RWPE2 (cell line): ENCODE data around the gene GPX2.

Experiments used
- ATAC-seq: fragments of 200-7000 bp; cut with Tn5 transposase; 3 replicates; pipeline ENCODE4 v1.9.1; 2021; ENCODE audit warnings: low read depth
- DNase-seq: peaks from one replicate; pipeline ENCODE4 v3.0.0-alpha.2; 2020; ENCODE audit warnings: low spot score
- H3K27ac ChIP-seq: fragments of 450-650 bp; 2 replicates; pipeline ENCODE4 v1.5.1; 2017; ENCODE audit warnings: mild to moderate bottlenecking; ENCODE audit not compliant: poor library complexity, severe bottlenecking
- H3K27me3 ChIP-seq: fragments of 250-450 bp; sonication (Bioruptor Pico); 2 replicates; pipeline ENCODE4 v1.5.1; 2021; ENCODE audit warnings: mild to moderate bottlenecking, moderate library complexity; ENCODE audit not compliant: insufficient read depth, poor library complexity, severe bottlenecking
- H3K36me3 ChIP-seq: fragments of 250-450 bp; sonication (Bioruptor Pico); 2 replicates; pipeline ENCODE4 v1.5.1; 2020; ENCODE audit warnings: low read depth, mild to moderate bottlenecking, moderate library complexity
- H3K4me1 ChIP-seq: fragments of 250-450 bp; sonication (Bioruptor Pico); 2 replicates; pipeline ENCODE4 v1.5.1; 2021; ENCODE audit warnings: mild to moderate bottlenecking, moderate library complexity; ENCODE audit not compliant: insufficient read depth, poor library complexity, severe bottlenecking
- H3K4me3 ChIP-seq: fragments of 250-450 bp; sonication (Bioruptor Pico); 2 replicates; pipeline ENCODE4 v1.5.1; 2021; ENCODE audit warnings: mild to moderate bottlenecking, moderate library complexity; ENCODE audit not compliant: severe bottlenecking
- H3K9me3 ChIP-seq: fragments of 250-450 bp; sonication (Bioruptor Pico); 2 replicates; pipeline ENCODE4 v1.5.1; 2021; ENCODE audit warnings: mild to moderate bottlenecking, moderate library complexity; ENCODE audit not compliant: severe bottlenecking
- TF ChIP-seq, protein P1 (sequence below): fragments of 450-650 bp; IDR thresholded peaks from one replicate; pipeline ENCODE4 v1.5.1; 2017; ENCODE audit warnings: mild to moderate bottlenecking, moderate library complexity; ENCODE audit not compliant: poor library complexity, severe bottlenecking

The GPX2 gene

DNA sequence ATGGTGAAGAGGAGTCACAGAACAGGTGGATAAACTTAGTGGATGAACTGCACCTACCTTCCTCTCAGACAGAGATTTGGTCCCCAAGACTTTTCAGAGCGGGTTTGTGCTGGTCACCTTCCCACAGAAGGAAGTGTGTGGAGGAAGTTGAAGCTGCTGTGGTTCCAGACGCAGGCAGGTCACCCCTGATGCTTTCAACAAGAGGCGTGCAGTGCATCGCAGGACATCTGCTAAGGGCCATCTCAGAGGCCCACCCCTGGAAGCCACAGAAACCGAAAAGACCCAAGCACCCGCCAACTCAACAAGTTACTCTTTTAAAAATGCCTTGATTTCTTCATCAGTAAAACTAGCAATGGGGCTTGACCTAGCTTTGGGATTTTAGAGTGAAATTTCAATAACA, 1.0 kb upstream of the GPX2 start:
- Histone ChIP-seq H3K4me3 (no peak overlapping the region), H3K9me3 (no peaks in the 10 kb centered on the region), H3K4me1 (peaks cover 15% of the 10 kb centered on the region), H3K27me3 (no peaks in the 10 kb centered on the region), H3K36me3 (peaks cover 3% of the 10 kb centered on the region; the same call in 1 of the 2 replicates), H3K27ac (no peak overlapping the region)
- no peak for DNase-seq
- TF ChIP-seq, protein P1, sequence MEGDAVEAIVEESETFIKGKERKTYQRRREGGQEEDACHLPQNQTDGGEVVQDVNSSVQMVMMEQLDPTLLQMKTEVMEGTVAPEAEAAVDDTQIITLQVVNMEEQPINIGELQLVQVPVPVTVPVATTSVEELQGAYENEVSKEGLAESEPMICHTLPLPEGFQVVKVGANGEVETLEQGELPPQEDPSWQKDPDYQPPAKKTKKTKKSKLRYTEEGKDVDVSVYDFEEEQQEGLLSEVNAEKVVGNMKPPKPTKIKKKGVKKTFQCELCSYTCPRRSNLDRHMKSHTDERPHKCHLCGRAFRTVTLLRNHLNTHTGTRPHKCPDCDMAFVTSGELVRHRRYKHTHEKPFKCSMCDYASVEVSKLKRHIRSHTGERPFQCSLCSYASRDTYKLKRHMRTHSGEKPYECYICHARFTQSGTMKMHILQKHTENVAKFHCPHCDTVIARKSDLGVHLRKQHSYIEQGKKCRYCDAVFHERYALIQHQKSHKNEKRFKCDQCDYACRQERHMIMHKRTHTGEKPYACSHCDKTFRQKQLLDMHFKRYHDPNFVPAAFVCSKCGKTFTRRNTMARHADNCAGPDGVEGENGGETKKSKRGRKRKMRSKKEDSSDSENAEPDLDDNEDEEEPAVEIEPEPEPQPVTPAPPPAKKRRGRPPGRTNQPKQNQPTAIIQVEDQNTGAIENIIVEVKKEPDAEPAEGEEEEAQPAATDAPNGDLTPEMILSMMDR, result no peak
- ATAC-seq, result no peak

DNA sequence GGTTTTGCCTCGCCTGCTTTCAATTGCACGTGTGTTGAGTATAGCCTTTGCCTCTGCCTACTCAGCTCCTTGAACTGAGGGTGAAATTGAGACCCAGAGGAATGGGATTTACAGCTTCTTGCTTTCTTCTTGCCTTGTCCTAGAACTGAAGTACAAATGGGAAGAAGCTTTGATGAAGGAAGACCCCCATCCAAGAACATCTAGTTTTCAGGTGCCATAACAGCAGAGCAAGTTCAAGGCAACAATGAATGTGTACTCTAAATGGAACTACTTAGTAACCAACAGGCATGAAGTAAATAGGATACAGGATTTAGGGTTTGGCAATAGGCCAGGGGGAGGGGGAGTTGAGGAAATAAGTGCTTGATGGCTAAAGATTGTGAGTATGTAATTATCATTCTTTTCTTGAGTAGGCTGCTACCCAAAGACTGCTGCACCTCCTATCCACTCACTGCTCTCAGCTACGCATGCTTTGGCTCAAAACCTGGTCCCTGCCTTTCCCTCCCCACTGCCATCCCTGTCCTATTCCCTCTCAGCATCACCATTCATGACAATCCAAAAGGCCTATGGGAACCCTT, 2.1 kb downstream of the GPX2 start:
- no peaks in the 10 kb centered on the region for H3K9me3 ChIP-seq
- no peak for ATAC-seq
- no peak overlapping the region for H3K4me3 ChIP-seq
- H3K4me1 ChIP-seq, result peaks cover 15% of the 10 kb centered on the region
- no peaks in the 10 kb centered on the region for H3K27me3 ChIP-seq
- no peak overlapping the region for H3K27ac ChIP-seq
- no peak for DNase-seq
- H3K36me3 ChIP-seq, result peaks cover 5% of the 10 kb centered on the region
- TF ChIP-seq, protein P1, result no peak

DNA sequence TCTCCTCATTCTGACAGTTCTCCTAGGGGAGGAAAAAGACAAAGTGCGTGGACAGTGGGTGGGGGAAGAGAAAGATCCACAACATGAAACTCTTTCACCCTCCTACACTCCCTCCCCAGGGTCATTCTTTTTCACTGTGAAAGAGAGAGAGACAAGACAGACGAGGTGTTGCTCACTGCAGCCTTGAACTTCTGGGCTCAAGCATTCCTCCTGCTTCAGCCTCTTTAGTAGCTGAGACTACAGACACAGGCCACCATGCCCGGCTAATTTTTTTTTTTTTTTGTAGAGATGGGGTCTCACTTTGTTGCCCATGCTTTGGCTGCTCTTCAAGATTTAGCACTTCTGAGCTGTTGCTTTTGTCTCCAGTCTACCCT, 2.7 kb downstream of the GPX2 start:
- Histone ChIP-seq H3K9me3 (no peaks in the 10 kb centered on the region), H3K27ac (no peak overlapping the region), H3K36me3 (peaks cover 10% of the 10 kb centered on the region), H3K4me3 (no peak overlapping the region), H3K4me1 (peaks cover 15% of the 10 kb centered on the region), H3K27me3 (no peaks in the 10 kb centered on the region)
- TF ChIP-seq, protein P1, result no peak
- DNase-seq (no peak), ATAC-seq (no peak)

DNA sequence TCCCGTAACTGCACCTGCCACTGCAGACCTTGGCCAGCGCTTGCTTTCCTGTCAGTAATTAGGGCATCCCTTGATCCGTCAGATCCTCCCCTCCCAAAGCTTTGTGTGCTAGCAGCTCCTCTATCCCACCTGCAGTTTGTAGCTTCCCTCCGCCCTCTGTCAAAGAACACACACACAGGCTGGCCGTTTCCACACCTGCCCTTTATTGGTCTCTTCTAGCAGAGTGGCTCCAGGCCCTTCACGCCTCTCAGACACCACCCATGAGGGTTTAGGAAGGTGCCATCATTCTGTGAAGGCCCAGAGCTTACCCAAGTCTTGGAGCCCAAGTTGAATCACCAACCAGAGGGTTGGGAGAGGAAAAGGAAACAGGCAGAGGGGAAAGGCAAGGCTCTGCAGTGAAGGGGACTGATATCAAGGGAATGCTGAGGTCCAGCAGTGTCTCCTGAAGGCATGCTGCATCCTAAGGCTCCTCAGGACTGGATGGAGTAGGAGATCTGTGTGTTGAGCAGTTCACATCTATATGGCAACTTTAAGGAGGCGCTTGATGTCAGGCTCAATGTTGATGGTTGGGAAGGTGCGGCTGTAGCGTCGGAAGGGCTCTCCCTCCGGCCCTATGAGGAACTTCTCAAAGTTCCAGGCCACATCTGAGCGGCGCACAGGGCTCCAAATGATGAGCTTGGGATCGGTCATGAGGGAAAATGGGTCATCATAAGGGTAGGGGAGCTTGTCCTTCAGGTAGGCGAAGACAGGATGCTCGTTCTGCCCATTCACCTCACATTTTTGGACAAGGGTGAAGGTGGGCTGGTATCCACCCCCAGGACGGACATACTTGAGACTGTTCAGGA, 3.4 kb downstream of the GPX2 start:
- H3K4me3 ChIP-seq, result no peak overlapping the region
- DNase-seq, result no peak
- no peak for ATAC-seq

More for the DNA sequence above, 3.4 kb downstream of the GPX2 start:
- H3K27me3 ChIP-seq, result no peaks in the 10 kb centered on the region
- peaks cover 17% of the 10 kb centered on the region for H3K36me3 ChIP-seq
- no peaks in the 10 kb centered on the region for H3K9me3 ChIP-seq
- no peak overlapping the region for H3K27ac ChIP-seq
- peaks cover 15% of the 10 kb centered on the region for H3K4me1 ChIP-seq
- TF ChIP-seq, protein P1, result no peak
